H9 (cell line): ENCODE measurements around the gene KAT6B. TPM values are rescaled to one million over a fixed set of nuclear protein-coding genes. Genes with fewer than 3 reads are reported as not detected.

Experiments used
- DNase-seq: peaks from one replicate; pipeline ENCODE4 v3.0.0-alpha.2; 2017
- H2AFZ ChIP-seq: one replicate; pipeline ENCODE4 v1.6.1; 2013; ENCODE audit warnings: mild to moderate bottlenecking, low read length, control low read depth, moderate library complexity
- H2AK5ac ChIP-seq: 2 replicates; pipeline ENCODE4 v1.6.1; 2013; ENCODE audit warnings: low read length, control low read depth, mixed read lengths; ENCODE audit not compliant: insufficient read length
- H2BK120ac ChIP-seq: one replicate; pipeline ENCODE4 v1.6.1; 2013; ENCODE audit warnings: low read depth, mild to moderate bottlenecking, low read length, control low read depth, inconsistent platforms; ENCODE audit not compliant: poor library complexity, severe bottlenecking
- H2BK12ac ChIP-seq: 2 replicates; pipeline ENCODE4 v1.6.1; 2013; ENCODE audit warnings: low read length, control low read depth, mixed read lengths, low read depth; ENCODE audit not compliant: insufficient read length
- H2BK15ac ChIP-seq: 2 replicates; pipeline ENCODE4 v1.6.1; 2013; ENCODE audit warnings: low read depth, low read length, control low read depth
- H2BK20ac ChIP-seq: one replicate; pipeline ENCODE4 v1.6.1; 2013; ENCODE audit warnings: low read depth, mild to moderate bottlenecking, low read length, control low read depth, inconsistent platforms; ENCODE audit not compliant: poor library complexity, severe bottlenecking
- H2BK5ac ChIP-seq: 2 replicates; pipeline ENCODE4 v1.6.1; 2013; ENCODE audit warnings: low read length, control low read depth, mixed read lengths; ENCODE audit not compliant: insufficient read length
- H3K14ac ChIP-seq: 2 replicates; pipeline ENCODE4 v1.6.1; 2013; ENCODE audit warnings: low read length, control low read depth; ENCODE audit not compliant: insufficient read depth
- H3K18ac ChIP-seq: 2 replicates; pipeline ENCODE4 v1.6.1; 2013; ENCODE audit warnings: low read depth, mild to moderate bottlenecking, mixed read lengths, low read length, control low read depth; ENCODE audit not compliant: insufficient read length
- H3K23ac ChIP-seq: 2 replicates; pipeline ENCODE4 v1.6.1; 2013; ENCODE audit warnings: low read length, control low read depth, mixed read lengths, low read depth; ENCODE audit not compliant: insufficient read length
- H3K23me2 ChIP-seq: 2 replicates; pipeline ENCODE4 v1.6.1; 2013; ENCODE audit warnings: low read depth, mild to moderate bottlenecking, mixed read lengths, low read length, control low read depth; ENCODE audit not compliant: insufficient read length, poor library complexity, severe bottlenecking
- H3K27ac ChIP-seq: 2 replicates; pipeline ENCODE4 v1.5.1; 2013; ENCODE audit warnings: low read length, control low read depth, mixed read lengths, low read depth; ENCODE audit not compliant: insufficient read length
- H3K27me3 ChIP-seq: 2 replicates; pipeline ENCODE4 v1.6.1; 2013; ENCODE audit warnings: low read length, control low read depth, inconsistent platforms; ENCODE audit not compliant: insufficient read depth
- H3K4ac ChIP-seq: 2 replicates; pipeline ENCODE4 v1.6.1; 2013; ENCODE audit warnings: low read depth, mild to moderate bottlenecking, control low read depth, inconsistent platforms, low read length, moderate library complexity
- H3K4me1 ChIP-seq: 2 replicates; pipeline ENCODE4 v1.6.1; 2013; ENCODE audit warnings: low read length, control low read depth, inconsistent platforms; ENCODE audit not compliant: insufficient read depth
- H3K4me2 ChIP-seq: 2 replicates; pipeline ENCODE4 v1.6.1; 2013; ENCODE audit warnings: low read length, control low read depth, mixed read lengths; ENCODE audit not compliant: insufficient read length, insufficient read depth
- H3K56ac ChIP-seq: 2 replicates; pipeline ENCODE4 v1.6.1; 2013; ENCODE audit warnings: low read depth, mild to moderate bottlenecking, mixed read lengths, low read length, control low read depth; ENCODE audit not compliant: insufficient read length
- H3K79me1 ChIP-seq: 2 replicates; pipeline ENCODE4 v1.6.1; 2013; ENCODE audit warnings: low read depth, mild to moderate bottlenecking, moderate library complexity, low read length, control low read depth, inconsistent platforms; ENCODE audit not compliant: insufficient read depth, poor library complexity, severe bottlenecking
- H3K79me2 ChIP-seq: 2 replicates; pipeline ENCODE4 v1.6.1; 2013; ENCODE audit warnings: low read length, control low read depth, inconsistent platforms; ENCODE audit not compliant: insufficient read depth
- H3K9ac ChIP-seq: 2 replicates; pipeline ENCODE4 v1.6.1; 2013; ENCODE audit warnings: low read length, control low read depth, mixed read lengths; ENCODE audit not compliant: insufficient read length; ENCODE audit errors: extremely low read depth
- H3K9me3 ChIP-seq: one replicate; pipeline ENCODE4 v1.6.1; 2013; ENCODE audit warnings: low read depth, low read length, inconsistent platforms; ENCODE audit not compliant: control insufficient read depth
- H3T11ph ChIP-seq: one replicate; pipeline ENCODE4 v1.6.1; 2013; ENCODE audit warnings: mild to moderate bottlenecking, low read length, control low read depth, inconsistent platforms
- H4K20me1 ChIP-seq: one replicate; pipeline ENCODE4 v1.6.1; 2013; ENCODE audit not compliant: control insufficient read depth, insufficient read length, insufficient read depth
- H4K5ac ChIP-seq: 2 replicates; pipeline ENCODE4 v1.6.1; 2013; ENCODE audit warnings: low read depth, mild to moderate bottlenecking, mixed read lengths, low read length, control low read depth; ENCODE audit not compliant: insufficient read length
- H4K8ac ChIP-seq: replicated peaks from 2 replicates; pipeline ENCODE4 v1.6.1; 2013; ENCODE audit warnings: low read length, control low read depth, mixed read lengths, low read depth; ENCODE audit not compliant: insufficient read length
- H4K91ac ChIP-seq: 2 replicates; pipeline ENCODE4 v1.6.1; 2013; ENCODE audit warnings: low read depth, mild to moderate bottlenecking, moderate library complexity, mixed read lengths, low read length, control low read depth; ENCODE audit not compliant: insufficient read length
- H3K27ac Mint-ChIP-seq, 3 experiments: 2 replicates in 2 of 3; 3 replicates in 1 of 3; pipeline ENCODE4 v1.8.0; 2020 to 2021; ENCODE audit warnings: mixed read lengths in 3 of 3, mild to moderate bottlenecking in 1 of 3, moderate library complexity in 1 of 3
- H3K27me3 Mint-ChIP-seq: 2 replicates; pipeline ENCODE4 v1.8.0; 2021; ENCODE audit warnings: low read depth, mild to moderate bottlenecking, moderate library complexity, mixed read lengths
- H3K36me3 Mint-ChIP-seq, 3 experiments: 2 replicates in 2 of 3; 3 replicates in 1 of 3; pipeline ENCODE4 v1.8.0; 2020 to 2021; ENCODE audit warnings: low read depth in 3 of 3, mixed read lengths in 3 of 3; ENCODE audit not compliant: insufficient read depth in 1 of 3
- H3K4me1 Mint-ChIP-seq, 2 experiments: 2 replicates each; pipeline ENCODE4 v1.8.0; 2020; ENCODE audit warnings: mixed read lengths in 2 of 2
- H3K4me3 Mint-ChIP-seq, 2 experiments: 2 replicates in 1 of 2; 3 replicates in 1 of 2; pipeline ENCODE4 v1.8.0; 2020 to 2021; ENCODE audit warnings: mild to moderate bottlenecking in 2 of 2, mixed read lengths in 2 of 2, moderate library complexity in 1 of 2
- H3K9me3 Mint-ChIP-seq, 2 experiments: 2 replicates in 1 of 2; 3 replicates in 1 of 2; pipeline ENCODE4 v1.8.0; 2020; ENCODE audit warnings: mild to moderate bottlenecking in 2 of 2, mixed read lengths in 2 of 2, moderate library complexity in 1 of 2
- CTCF ChIP-seq: fragments of 200-600 bp; sonication (generic); conservative IDR thresholded peaks from 3 replicates; pipeline ENCODE4 v1.8.0; 2021; ENCODE audit warnings: antibody characterized with exemption, mild to moderate bottlenecking
- WGBS: extraction: QIAGEN DNeasy Blood & Tissue Kit; methylation state at CpG from one replicate; pipeline ENCODE4 v1.1.7; 2013; ENCODE audit warnings: missing lambda C conversion rate, low lambda C conversion rate, mixed read lengths; ENCODE audit not compliant: insufficient read length; ENCODE audit errors: extremely low coverage; 5-methylcytosine and 5-hydroxymethylcytosine counted together
- total RNA-seq: library from RNA; stranded (reverse); gene quantifications from 2 replicates; pipeline ENCODE4 v1.2.1, GENCODE V29; 2021

Gene KAT6B
- total RNA-seq, 1 experiment from 2014 or later, result 34.2 TPM

DNA sequence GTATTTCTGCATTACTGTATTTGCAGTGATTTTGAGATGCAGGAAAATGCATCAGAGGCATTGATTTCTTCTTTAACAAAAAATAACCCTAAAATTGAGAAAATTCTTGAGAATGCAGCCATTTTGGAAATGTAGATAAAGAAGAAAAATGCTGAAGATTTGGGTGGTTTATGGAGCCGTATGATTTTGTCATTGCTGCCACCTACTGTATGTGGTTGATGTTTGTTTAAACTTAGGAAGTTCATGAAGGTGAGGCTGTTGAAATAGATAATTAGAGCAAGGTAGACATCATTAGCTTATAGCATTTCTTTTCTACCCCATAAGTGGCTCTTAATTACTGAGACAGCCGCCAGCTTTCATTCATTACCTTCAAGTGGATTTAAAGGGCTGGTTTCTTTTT, 193.0 kb downstream of the KAT6B start:
- no peak overlapping the region for H3K9ac ChIP-seq
- no peak overlapping the region for H3K14ac ChIP-seq
- H3K27ac Mint-ChIP-seq, result no peak overlapping the region
- no peak overlapping the region for H3K4ac ChIP-seq
- H2BK15ac ChIP-seq, result no peak overlapping the region
- no peak overlapping the region for H2AFZ ChIP-seq
- H2BK20ac ChIP-seq, result no peak overlapping the region
- no peak overlapping the region for H3K4me3 Mint-ChIP-seq
- no peak overlapping the region for H3K18ac ChIP-seq
- H3K27me3 ChIP-seq, result no peaks in the 10 kb centered on the region
- no peaks in the 10 kb centered on the region for H3K9me3 Mint-ChIP-seq
- H3K56ac ChIP-seq, result no peak overlapping the region
- H2BK5ac ChIP-seq, result no peak overlapping the region
- H4K20me1 ChIP-seq, result no peaks in the 10 kb centered on the region
- no peaks in the 10 kb centered on the region for H3K23me2 ChIP-seq
- no peak overlapping the region for H3K23ac ChIP-seq
- H2BK12ac ChIP-seq, result no peak overlapping the region
- TF ChIP-seq CTCF, result no peak; the same call in 1 of the 3 replicates
- H4K8ac ChIP-seq, result no peak overlapping the region
- H3K4me1 Mint-ChIP-seq, result peaks cover 6 to 7% of the 10 kb centered on the region in 2 experiments
- H3K4me2 ChIP-seq, result no peak overlapping the region
- no peak overlapping the region for H2BK120ac ChIP-seq
- no peaks in the 10 kb centered on the region for H3K9me3 ChIP-seq
- no peak overlapping the region for H4K5ac ChIP-seq
- H3K27ac ChIP-seq, result no peak overlapping the region
- no peaks in the 10 kb centered on the region for H3K79me1 ChIP-seq
- no peaks in the 10 kb centered on the region for H3K79me2 ChIP-seq
- no peaks in the 10 kb centered on the region for H3K27me3 Mint-ChIP-seq
- no peaks in the 10 kb centered on the region for H3K4me1 ChIP-seq
- H3T11ph ChIP-seq, result no peak overlapping the region
- no peak overlapping the region for H4K91ac ChIP-seq
- DNase-seq, result no peak
- no CpG with 5 or more reads among the region's 2 CpGs for WGBS
- H2AK5ac ChIP-seq, result no peak overlapping the region
- H3K36me3 Mint-ChIP-seq, result peaks cover 0 to 17% (median 11%) of the 10 kb centered on the region in 3 experiments; a peak in 5 of 7 replicates
